ENCODE results near the gene RANGAP1. TPM values are rescaled to one million over a fixed set of nuclear protein-coding genes. Genes with fewer than 3 reads are reported as not detected.

The RANGAP1 gene
- total and polyA plus RNA-seq, 2 of the 13 experiments (the other 11 are each of a cell fraction or from before 2014, with no cell fraction given), result 51.8 to 83.9 TPM

DNA sequence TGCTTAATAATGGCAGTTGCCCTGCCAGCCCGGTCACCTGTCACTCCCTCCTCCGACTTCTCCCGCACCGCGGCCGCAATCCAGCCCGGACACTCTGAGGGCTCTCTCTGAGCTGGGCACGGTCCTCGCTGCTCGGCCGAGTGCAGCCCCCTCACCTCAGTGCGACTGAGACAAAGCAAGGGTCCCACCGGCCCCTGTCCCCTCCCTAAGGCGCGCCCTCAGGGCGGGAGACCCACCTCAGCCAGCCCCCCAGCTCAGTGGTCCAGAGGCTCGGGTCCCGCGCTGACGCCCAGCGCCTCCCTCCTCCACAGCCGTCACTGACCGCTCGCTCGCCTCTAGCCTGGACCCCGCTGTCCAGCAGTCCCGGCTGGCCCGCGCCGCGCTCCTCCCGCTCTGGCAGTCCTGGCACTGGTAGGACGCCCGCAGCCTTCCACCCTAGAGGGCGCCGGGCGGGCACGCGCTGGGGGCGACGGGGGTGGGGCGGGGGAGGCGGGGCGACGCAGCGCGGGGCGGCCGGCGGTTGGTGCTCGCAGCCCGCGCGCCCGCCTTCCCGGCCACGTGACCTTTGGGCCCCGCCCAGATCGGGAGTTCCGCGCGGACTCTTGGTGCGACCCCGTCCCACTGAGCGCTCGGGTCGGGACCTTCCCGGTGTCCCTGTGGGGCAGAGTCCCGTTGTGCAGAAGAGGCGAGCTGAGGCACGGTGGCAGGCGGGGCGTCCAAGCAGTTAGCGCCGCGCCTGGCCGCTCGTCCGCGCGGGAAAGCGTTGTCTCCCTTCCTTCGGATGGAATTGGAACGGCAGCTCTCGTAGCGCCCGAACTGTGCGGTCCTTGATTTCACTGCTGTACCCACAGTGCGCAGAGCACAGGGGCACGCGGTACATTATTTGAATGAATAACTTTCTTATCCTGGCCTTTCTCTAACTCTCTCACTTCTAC lies 88.7 kb downstream of the RANGAP1 start (continued):
- TF ChIP-seq, protein P1, sequence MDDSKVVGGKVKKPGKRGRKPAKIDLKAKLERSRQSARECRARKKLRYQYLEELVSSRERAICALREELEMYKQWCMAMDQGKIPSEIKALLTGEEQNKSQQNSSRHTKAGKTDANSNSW (CRISPR knock-in tag; IDR thresholded peaks at IDR 0.05; ENCODE audit: borderline replicate concordance), result no peak
- TF ChIP-seq NR2F2 (IDR thresholded peaks at IDR 0.05; ENCODE audit: borderline replicate concordance, low read depth) (no peak), ZBTB38 (CRISPR knock-in tag; IDR thresholded peaks at IDR 0.05) (peak; percentile 53), SRY (CRISPR knock-in tag; IDR thresholded peaks at IDR 0.05) (0 out of 2 replicates have a peak, but pooled peaks have one; percentile 44), ZNF558 (CRISPR knock-in tag; IDR thresholded peaks at IDR 0.05; ENCODE audit: borderline replicate concordance) (no peak), THAP11 (CRISPR knock-in tag; IDR thresholded peaks at IDR 0.05) (no peak), ZNF136 (CRISPR knock-in tag; IDR thresholded peaks at IDR 0.05; ENCODE audit: low read depth) (no peak), DR1 (CRISPR knock-in tag; IDR thresholded peaks at IDR 0.05) (no peak), TP53 (CRISPR knock-in tag; conservative IDR thresholded peaks at IDR 0.05) (no peak), ZNF761 (CRISPR knock-in tag; conservative IDR thresholded peaks at IDR 0.05) (peak; percentile 64; the same call in 1 of the 2 replicates), ZNF44 (CRISPR knock-in tag; IDR thresholded peaks at IDR 0.05) (no peak), MEF2D (CRISPR knock-in tag; IDR thresholded peaks at IDR 0.05) (0 out of 2 replicates have a peak, but pooled peaks have one; percentile 8), HIVEP1 (CRISPR knock-in tag; IDR thresholded peaks at IDR 0.05) (no peak), ZNF232 (CRISPR knock-in tag; IDR thresholded peaks at IDR 0.05; ENCODE audit: borderline replicate concordance) (no peak)
- TF ChIP-seq, protein P2, sequence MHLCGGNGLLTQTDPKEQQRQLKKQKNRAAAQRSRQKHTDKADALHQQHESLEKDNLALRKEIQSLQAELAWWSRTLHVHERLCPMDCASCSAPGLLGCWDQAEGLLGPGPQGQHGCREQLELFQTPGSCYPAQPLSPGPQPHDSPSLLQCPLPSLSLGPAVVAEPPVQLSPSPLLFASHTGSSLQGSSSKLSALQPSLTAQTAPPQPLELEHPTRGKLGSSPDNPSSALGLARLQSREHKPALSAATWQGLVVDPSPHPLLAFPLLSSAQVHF (CRISPR knock-in tag; IDR thresholded peaks at IDR 0.05), result no peak
- TF ChIP-seq, protein P3, sequence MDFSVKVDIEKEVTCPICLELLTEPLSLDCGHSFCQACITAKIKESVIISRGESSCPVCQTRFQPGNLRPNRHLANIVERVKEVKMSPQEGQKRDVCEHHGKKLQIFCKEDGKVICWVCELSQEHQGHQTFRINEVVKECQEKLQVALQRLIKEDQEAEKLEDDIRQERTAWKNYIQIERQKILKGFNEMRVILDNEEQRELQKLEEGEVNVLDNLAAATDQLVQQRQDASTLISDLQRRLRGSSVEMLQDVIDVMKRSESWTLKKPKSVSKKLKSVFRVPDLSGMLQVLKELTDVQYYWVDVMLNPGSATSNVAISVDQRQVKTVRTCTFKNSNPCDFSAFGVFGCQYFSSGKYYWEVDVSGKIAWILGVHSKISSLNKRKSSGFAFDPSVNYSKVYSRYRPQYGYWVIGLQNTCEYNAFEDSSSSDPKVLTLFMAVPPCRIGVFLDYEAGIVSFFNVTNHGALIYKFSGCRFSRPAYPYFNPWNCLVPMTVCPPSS (IDR thresholded peaks at IDR 0.05), result no peak
- TF ChIP-seq, protein P4, sequence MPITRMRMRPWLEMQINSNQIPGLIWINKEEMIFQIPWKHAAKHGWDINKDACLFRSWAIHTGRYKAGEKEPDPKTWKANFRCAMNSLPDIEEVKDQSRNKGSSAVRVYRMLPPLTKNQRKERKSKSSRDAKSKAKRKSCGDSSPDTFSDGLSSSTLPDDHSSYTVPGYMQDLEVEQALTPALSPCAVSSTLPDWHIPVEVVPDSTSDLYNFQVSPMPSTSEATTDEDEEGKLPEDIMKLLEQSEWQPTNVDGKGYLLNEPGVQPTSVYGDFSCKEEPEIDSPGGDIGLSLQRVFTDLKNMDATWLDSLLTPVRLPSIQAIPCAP (CRISPR knock-in tag; IDR thresholded peaks at IDR 0.05; ENCODE audit: low read depth), result no peak
- TF ChIP-seq, protein P5, sequence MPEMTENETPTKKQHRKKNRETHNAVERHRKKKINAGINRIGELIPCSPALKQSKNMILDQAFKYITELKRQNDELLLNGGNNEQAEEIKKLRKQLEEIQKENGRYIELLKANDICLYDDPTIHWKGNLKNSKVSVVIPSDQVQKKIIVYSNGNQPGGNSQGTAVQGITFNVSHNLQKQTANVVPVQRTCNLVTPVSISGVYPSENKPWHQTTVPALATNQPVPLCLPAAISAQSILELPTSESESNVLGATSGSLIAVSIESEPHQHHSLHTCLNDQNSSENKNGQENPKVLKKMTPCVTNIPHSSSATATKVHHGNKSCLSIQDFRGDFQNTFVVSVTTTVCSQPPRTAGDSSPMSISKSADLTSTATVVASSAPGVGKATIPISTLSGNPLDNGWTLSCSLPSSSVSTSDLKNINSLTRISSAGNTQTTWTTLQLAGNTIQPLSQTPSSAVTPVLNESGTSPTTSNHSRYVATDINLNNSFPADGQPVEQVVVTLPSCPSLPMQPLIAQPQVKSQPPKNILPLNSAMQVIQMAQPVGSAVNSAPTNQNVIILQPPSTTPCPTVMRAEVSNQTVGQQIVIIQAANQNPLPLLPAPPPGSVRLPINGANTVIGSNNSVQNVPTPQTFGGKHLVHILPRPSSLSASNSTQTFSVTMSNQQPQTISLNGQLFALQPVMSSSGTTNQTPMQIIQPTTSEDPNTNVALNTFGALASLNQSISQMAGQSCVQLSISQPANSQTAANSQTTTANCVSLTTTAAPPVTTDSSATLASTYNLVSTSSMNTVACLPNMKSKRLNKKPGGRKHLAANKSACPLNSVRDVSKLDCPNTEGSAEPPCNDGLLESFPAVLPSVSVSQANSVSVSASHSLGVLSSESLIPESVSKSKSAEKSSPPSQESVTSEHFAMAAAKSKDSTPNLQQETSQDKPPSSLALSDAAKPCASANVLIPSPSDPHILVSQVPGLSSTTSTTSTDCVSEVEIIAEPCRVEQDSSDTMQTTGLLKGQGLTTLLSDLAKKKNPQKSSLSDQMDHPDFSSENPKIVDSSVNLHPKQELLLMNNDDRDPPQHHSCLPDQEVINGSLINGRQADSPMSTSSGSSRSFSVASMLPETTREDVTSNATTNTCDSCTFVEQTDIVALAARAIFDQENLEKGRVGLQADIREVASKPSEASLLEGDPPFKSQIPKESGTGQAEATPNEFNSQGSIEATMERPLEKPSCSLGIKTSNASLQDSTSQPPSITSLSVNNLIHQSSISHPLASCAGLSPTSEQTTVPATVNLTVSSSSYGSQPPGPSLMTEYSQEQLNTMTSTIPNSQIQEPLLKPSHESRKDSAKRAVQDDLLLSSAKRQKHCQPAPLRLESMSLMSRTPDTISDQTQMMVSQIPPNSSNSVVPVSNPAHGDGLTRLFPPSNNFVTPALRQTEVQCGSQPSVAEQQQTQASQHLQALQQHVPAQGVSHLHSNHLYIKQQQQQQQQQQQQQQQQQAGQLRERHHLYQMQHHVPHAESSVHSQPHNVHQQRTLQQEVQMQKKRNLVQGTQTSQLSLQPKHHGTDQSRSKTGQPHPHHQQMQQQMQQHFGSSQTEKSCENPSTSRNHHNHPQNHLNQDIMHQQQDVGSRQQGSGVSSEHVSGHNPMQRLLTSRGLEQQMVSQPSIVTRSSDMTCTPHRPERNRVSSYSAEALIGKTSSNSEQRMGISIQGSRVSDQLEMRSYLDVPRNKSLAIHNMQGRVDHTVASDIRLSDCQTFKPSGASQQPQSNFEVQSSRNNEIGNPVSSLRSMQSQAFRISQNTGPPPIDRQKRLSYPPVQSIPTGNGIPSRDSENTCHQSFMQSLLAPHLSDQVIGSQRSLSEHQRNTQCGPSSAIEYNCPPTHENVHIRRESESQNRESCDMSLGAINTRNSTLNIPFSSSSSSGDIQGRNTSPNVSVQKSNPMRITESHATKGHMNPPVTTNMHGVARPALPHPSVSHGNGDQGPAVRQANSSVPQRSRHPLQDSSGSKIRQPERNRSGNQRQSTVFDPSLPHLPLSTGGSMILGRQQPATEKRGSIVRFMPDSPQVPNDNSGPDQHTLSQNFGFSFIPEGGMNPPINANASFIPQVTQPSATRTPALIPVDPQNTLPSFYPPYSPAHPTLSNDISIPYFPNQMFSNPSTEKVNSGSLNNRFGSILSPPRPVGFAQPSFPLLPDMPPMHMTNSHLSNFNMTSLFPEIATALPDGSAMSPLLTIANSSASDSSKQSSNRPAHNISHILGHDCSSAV (CRISPR knock-in tag; IDR thresholded peaks at IDR 0.05; ENCODE audit: borderline replicate concordance), result no peak
